ENCODE data around the gene KRTAP9-6. TPM values are rescaled to one million over a fixed set of nuclear protein-coding genes. Genes with fewer than 3 reads are reported as not detected.

Gene KRTAP9-6
- total RNA-seq, 3 donors from 2014 or later (not counting 1 experiment from before 2014, with no cell fraction given): not detected

- TF ChIP-seq CTCF (IDR thresholded peaks at IDR 0.05): no peak
- H3K4me1 ChIP-seq (ENCODE audit: control insufficient read depth, insufficient read depth, low read length): peaks cover 38% of the 10 kb centered on the region
- H3K4me3 ChIP-seq (ENCODE audit: low read length): no peak within 1 kb of the TSS
- Mint-ChIP-seq H3K36me3 (no peaks in the 10 kb centered on the region), H3K4me1 (peaks cover 45 to 49% of the 10 kb centered on the region in 2 donors), H3K4me3 (peak within 1 kb of the TSS; percentile 81), H3K27ac (peak within 1 kb of the TSS; percentile 86 to 89), H3K9me3 (no peaks in the 10 kb centered on the region), H3K27me3 (ENCODE audit: low read depth in 2 of 2) (peaks cover 0 to 4% of the 10 kb centered on the region in 2 donors)
- no peaks in the 10 kb centered on the region for H3K36me3 ChIP-seq (ENCODE audit: control insufficient read depth, insufficient read depth, low read length)
- no peaks in the 10 kb centered on the region for H3K27me3 ChIP-seq (ENCODE audit: control insufficient read depth, insufficient read depth, low read length)
- no peaks in the 10 kb centered on the region for H3K9me3 ChIP-seq (ENCODE audit: control insufficient read depth, insufficient read depth, low read length)
- ATAC-seq (peak in 2 of 3 donors; percentile 54 to 63), DNase-seq (no peak)
- peak within 1 kb of the TSS; percentile 83 for H3K27ac ChIP-seq (ENCODE audit: low read length)
- 9% methylated on average over 7 of the region's 7 CpGs for WGBS (ENCODE audit: insufficient coverage)
- intact Hi-C loops (cut with micrococcal nuclease): no loop called here
These were observed 43.8 kb downstream of the KRTAP9-6 start, which contains the start of gene KRTAP16-1 for GRCh38 chr17:41308918-41309359. TSS of gene KRTAP16-1 (minus strand) at chr17:41309309. CDS start at chr17:41309253, 56 bp downstream.

GRCh38 chr17:41311111-41311510 lies 45.9 kb downstream of the KRTAP9-6 start:
- intact Hi-C loops (cut with micrococcal nuclease): no loop called here
- 77% methylated on average over 1 of the region's 1 CpG for WGBS (ENCODE audit: insufficient coverage)
- Mint-ChIP-seq H3K4me3 (no peak overlapping the region), H3K9me3 (no peaks in the 10 kb centered on the region), H3K27ac (no peak overlapping the region), H3K27me3 (ENCODE audit: low read depth in 2 of 2) (peaks cover 7 to 8% of the 10 kb centered on the region in 2 donors), H3K4me1 (peaks cover 45 to 49% of the 10 kb centered on the region in 2 donors), H3K36me3 (no peaks in the 10 kb centered on the region)
- Histone ChIP-seq H3K36me3 (ENCODE audit: control insufficient read depth, insufficient read depth, low read length) (no peaks in the 10 kb centered on the region), H3K27ac (ENCODE audit: low read length) (no peak overlapping the region), H3K9me3 (ENCODE audit: control insufficient read depth, insufficient read depth, low read length) (no peaks in the 10 kb centered on the region), H3K4me3 (ENCODE audit: low read length) (no peak overlapping the region), H3K4me1 (ENCODE audit: control insufficient read depth, insufficient read depth, low read length) (peaks cover 38% of the 10 kb centered on the region), H3K27me3 (ENCODE audit: control insufficient read depth, insufficient read depth, low read length) (no peaks in the 10 kb centered on the region)
- DNase-seq: no peak
- TF ChIP-seq CTCF (IDR thresholded peaks at IDR 0.05): no peak
- ATAC-seq: no peak

- TF ChIP-seq CTCF (IDR thresholded peaks at IDR 0.05): no peak
- WGBS (ENCODE audit: insufficient coverage): 93% methylated on average over 24 of the region's 24 CpGs
- ATAC-seq: no peak
These were observed 50.1 kb downstream of the KRTAP9-6 start, which contains the start of gene KRTAP17-1 for GRCh38 chr17:41315204-41315794. TSS of gene KRTAP17-1 (minus strand) at chr17:41315710. CDS start at chr17:41315650, 60 bp downstream.

More at GRCh38 chr17:41315204-41315794, 50.1 kb downstream of the KRTAP9-6 start, which contains the start of gene KRTAP17-1:
- H3K9me3 Mint-ChIP-seq: peaks cover 0 to 3% of the 10 kb centered on the region in 2 donors
- peaks cover 5 to 10% of the 10 kb centered on the region in 2 donors for H3K4me1 Mint-ChIP-seq
- Histone ChIP-seq H3K4me3 (ENCODE audit: low read length) (no peak within 1 kb of the TSS), H3K9me3 (ENCODE audit: control insufficient read depth, insufficient read depth, low read length) (no peaks in the 10 kb centered on the region), H3K4me1 (ENCODE audit: control insufficient read depth, insufficient read depth, low read length) (peaks cover 3% of the 10 kb centered on the region), H3K27ac (ENCODE audit: low read length) (no peak within 1 kb of the TSS), H3K36me3 (ENCODE audit: control insufficient read depth, insufficient read depth, low read length) (no peaks in the 10 kb centered on the region), H3K27me3 (ENCODE audit: control insufficient read depth, insufficient read depth, low read length) (no peaks in the 10 kb centered on the region)
- no peak within 1 kb of the TSS for H3K4me3 Mint-ChIP-seq
- H3K27me3 Mint-ChIP-seq (ENCODE audit: low read depth in 2 of 2): peaks cover 8 to 10% of the 10 kb centered on the region in 2 donors
- intact Hi-C loops (cut with micrococcal nuclease): no loop called here
- DNase-seq: no peak
- H3K27ac Mint-ChIP-seq: no peak within 1 kb of the TSS
- H3K36me3 Mint-ChIP-seq: no peaks in the 10 kb centered on the region

Other genes with a start within 250 kb of the KRTAP9-6 start
- gene KRTAP1-5, start 238.2 kb upstream of the KRTAP9-6 start, total RNA-seq: not detected
- not detected for gene KRTAP1-4, start 235.2 kb upstream of the KRTAP9-6 start, total RNA-seq
- gene KRTAP1-3, start 230.5 kb upstream of the KRTAP9-6 start, total RNA-seq: not detected
- gene KRTAP1-1, start 223.9 kb upstream of the KRTAP9-6 start, total RNA-seq: not detected
- gene KRTAP2-1, start 218.1 kb upstream of the KRTAP9-6 start, total RNA-seq: not detected
- not detected for gene KRTAP2-2, start 210.1 kb upstream of the KRTAP9-6 start, total RNA-seq
- gene KRTAP2-3, start 205.3 kb upstream of the KRTAP9-6 start, total RNA-seq: not detected
- not detected for gene KRTAP2-4, start 199.5 kb upstream of the KRTAP9-6 start, total RNA-seq
- gene KRTAP4-7, start 181.2 kb upstream of the KRTAP9-6 start, total RNA-seq: not detected
- not detected for gene KRTAP4-8, start 167.2 kb upstream of the KRTAP9-6 start, total RNA-seq
- not detected for gene KRTAP4-16, start 163.2 kb upstream of the KRTAP9-6 start, total RNA-seq
- gene KRTAP4-9, start 160.0 kb upstream of the KRTAP9-6 start, total RNA-seq: not detected
- gene KRTAP4-11, start 147.0 kb upstream of the KRTAP9-6 start, total RNA-seq: not detected
- not detected for gene KRTAP4-12, start 141.2 kb upstream of the KRTAP9-6 start, total RNA-seq
- gene KRTAP4-6, start 124.8 kb upstream of the KRTAP9-6 start, total RNA-seq: not detected
- gene KRTAP4-5, start 115.6 kb upstream of the KRTAP9-6 start, total RNA-seq: not detected
- gene KRTAP4-4, start 104.6 kb upstream of the KRTAP9-6 start, total RNA-seq: not detected
- not detected for gene KRTAP4-3, start 97.2 kb upstream of the KRTAP9-6 start, total RNA-seq
- gene KRTAP4-2, start 87.2 kb upstream of the KRTAP9-6 start, total RNA-seq: not detected
- gene KRTAP4-1, start 80.5 kb upstream of the KRTAP9-6 start, total RNA-seq: not detected
- not detected for gene KRTAP9-1, start 75.5 kb upstream of the KRTAP9-6 start, total RNA-seq
- gene KRTAP9-2, start 38.7 kb upstream of the KRTAP9-6 start, total RNA-seq: not detected
- not detected for gene KRTAP9-3, start 32.9 kb upstream of the KRTAP9-6 start, total RNA-seq
- gene KRTAP9-8, start 27.4 kb upstream of the KRTAP9-6 start, total RNA-seq: not detected
- gene KRTAP9-4, start 15.7 kb upstream of the KRTAP9-6 start, total RNA-seq: not detected
- gene KRTAP9-9, start 10.0 kb upstream of the KRTAP9-6 start, total RNA-seq: not detected
- gene KRTAP9-7, start 10.3 kb downstream of the KRTAP9-6 start, total RNA-seq: not detected
- gene KRTAP29-1, start 37.5 kb downstream of the KRTAP9-6 start, total RNA-seq: not detected
- under 1 TPM; 0.16 to 0.23 (median 0.23) TPM for gene KRTAP16-1, start 43.9 kb downstream of the KRTAP9-6 start, total RNA-seq
- not detected for gene KRTAP17-1, start 50.3 kb downstream of the KRTAP9-6 start, total RNA-seq
- gene KRT33A, start 85.5 kb downstream of the KRTAP9-6 start, total RNA-seq: not detected
- gene KRT33B, start 104.4 kb downstream of the KRTAP9-6 start, total RNA-seq: not detected
- not detected for gene KRT34, start 116.9 kb downstream of the KRTAP9-6 start, total RNA-seq
- not detected for gene KRT31, start 132.2 kb downstream of the KRTAP9-6 start, total RNA-seq
- gene KRT37, start 159.2 kb downstream of the KRTAP9-6 start, total RNA-seq: not detected
- gene KRT38, start 175.6 kb downstream of the KRTAP9-6 start, total RNA-seq: not detected
- not detected for gene KRT32, start 202.0 kb downstream of the KRTAP9-6 start, total RNA-seq
- gene KRT35, start 215.8 kb downstream of the KRTAP9-6 start, total RNA-seq: not detected
- gene KRT36, start 224.5 kb downstream of the KRTAP9-6 start, total RNA-seq: not detected
- not detected for gene KRT13, start 240.2 kb downstream of the KRTAP9-6 start, total RNA-seq

All from natural killer cell (primary cell).